ENCODE data around the gene EDEM2.

EDEM2 gene

DNA sequence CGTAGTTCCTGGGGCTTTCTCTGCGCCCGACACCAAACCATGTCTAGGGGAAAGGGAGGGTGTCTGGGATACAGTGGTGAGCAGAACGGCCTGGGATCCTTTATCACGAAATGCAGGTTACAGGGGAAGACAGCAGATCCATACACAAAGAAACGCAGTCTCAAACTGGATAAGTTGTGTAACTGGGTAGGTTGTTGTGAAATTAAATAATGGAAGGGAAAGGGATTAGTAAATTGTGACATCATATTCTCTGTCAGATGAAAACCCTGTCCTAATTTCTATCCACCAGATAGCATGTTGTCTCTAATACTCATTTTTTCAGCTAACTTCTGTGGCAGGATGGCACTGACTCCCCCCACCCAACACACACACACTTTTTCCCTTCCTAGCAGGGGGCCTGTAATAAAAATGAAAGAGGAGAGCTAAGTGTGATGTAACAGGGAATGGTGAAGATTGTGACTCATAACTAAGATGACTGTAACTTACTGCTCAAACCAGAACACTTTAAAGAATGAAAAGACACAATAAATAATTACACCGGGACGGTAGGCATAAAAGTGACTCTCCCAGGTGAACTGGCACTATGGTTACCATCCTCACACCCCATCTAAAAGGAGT lies 53.8 kb downstream of the EDEM2 start:
- POLR2A ChIA-PET = no interaction called here
- CTCF ChIA-PET = interaction anchor here (0.9 to 8.9 kb wide), 12 partner anchors 9 to 369 kb away, joined by 3 to 159 read pairs (median 4); partner anchors contain the start of gene EDEM2
- H3K4me3 ChIP-seq (ENCODE audit: low read depth, low read length) = no peak overlapping the region; the same call in 1 of the 2 replicates
- TF ChIP-seq, protein P1, sequence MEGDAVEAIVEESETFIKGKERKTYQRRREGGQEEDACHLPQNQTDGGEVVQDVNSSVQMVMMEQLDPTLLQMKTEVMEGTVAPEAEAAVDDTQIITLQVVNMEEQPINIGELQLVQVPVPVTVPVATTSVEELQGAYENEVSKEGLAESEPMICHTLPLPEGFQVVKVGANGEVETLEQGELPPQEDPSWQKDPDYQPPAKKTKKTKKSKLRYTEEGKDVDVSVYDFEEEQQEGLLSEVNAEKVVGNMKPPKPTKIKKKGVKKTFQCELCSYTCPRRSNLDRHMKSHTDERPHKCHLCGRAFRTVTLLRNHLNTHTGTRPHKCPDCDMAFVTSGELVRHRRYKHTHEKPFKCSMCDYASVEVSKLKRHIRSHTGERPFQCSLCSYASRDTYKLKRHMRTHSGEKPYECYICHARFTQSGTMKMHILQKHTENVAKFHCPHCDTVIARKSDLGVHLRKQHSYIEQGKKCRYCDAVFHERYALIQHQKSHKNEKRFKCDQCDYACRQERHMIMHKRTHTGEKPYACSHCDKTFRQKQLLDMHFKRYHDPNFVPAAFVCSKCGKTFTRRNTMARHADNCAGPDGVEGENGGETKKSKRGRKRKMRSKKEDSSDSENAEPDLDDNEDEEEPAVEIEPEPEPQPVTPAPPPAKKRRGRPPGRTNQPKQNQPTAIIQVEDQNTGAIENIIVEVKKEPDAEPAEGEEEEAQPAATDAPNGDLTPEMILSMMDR (IDR thresholded peaks at IDR 0.05; ENCODE audit: insufficient read depth, low read length, missing control alignments) = no peak
- peak; percentile 36 for DNase-seq (ENCODE audit: low read depth, low spot score)

DNA sequence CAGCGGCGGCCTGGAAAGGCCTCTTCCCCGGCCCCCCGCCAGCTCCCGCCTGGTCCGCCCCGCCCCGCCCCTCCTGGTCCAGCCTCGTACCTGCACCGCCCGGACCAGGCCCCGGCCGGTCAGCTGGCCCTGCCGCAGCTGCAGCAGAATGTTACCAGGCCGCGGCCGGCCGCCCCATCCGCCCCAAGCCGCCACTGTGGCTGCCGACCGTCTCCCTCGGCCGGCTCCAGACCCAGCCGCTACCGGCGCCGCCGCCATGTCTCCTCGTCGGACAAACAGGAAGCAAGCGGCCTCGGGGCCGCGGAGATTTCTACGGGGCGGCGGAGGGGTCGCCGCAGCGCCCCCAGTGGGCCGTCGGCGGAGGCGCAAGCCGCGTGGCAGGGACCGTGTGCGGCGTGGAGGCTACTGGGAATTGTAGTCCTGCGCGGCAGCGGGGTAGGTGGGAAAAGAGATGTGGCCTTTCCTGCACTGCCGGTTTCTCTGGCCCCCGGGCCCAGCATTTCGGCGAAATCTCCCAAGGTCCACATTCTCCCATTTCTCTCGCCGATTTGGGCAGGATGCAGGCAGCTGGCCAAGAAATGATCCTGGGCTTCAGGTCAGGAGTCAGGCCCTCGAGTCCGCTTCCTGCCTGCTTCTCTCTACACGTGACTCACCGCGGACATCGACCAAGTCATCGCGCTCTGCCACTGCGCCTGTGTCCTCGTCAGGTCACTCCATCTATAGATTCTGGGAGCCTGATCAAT lies 54.4 kb downstream of the EDEM2 start, which contains the start of gene TRPC4AP:
TRPC4AP (minus strand) TSS at position 284 of the 743 bp plus-strand sequence; CDS start at position 258, 26 bp downstream.
- POLR2A ChIA-PET = interaction anchor here (1.1 to 1.2 kb wide), 2 partner anchors 180 to 216 kb away, joined by 3 read pairs; partner anchors contain the start of gene ACSS2
- no peak for DNase-seq (ENCODE audit: low read depth, low spot score)
- TF ChIP-seq, protein P1 (IDR thresholded peaks at IDR 0.05; ENCODE audit: insufficient read depth, low read length, missing control alignments) = peak; percentile 93
- CTCF ChIA-PET = interaction anchor here (0.8 to 8.9 kb wide), 17 partner anchors 9 to 370 kb away, joined by 3 to 159 read pairs (median 4); partner anchors contain the start of genes EDEM2, GSS and MYH7B
- H3K4me3 ChIP-seq (ENCODE audit: low read depth, low read length) = peak within 1 kb of the TSS; percentile 83

DNA sequence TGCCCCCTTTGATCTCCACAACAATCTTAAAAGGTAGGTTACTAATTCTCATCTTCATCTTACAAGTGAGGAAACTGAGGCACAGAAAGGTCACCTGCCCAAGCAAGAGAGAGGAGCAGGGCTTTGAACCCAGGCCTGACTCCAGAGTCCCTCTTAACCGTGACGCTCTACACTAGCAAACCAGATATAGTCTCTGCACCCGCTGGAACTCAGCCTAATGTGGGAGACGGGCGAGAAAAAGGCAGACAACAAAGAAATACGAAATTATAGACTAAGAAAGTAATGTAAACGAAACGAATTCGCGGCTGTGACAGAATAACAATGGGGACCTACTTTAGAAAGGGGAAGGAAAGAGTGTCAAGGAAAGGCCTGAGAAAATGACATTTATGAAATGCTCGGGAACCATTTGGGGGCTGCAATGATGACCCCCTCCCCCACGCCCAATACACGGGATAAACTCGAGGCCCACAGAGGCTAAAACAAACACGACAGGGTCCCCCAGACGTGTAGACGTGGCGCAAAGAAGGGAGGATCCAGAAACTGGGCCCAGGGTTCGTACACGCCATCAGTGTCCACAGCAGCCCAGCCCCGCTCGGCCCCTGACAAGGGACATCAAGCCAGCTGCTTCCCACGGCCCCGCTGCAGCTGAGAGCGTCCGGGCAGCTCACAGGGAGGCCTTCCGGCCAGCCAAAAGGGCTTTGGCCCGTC lies 55.2 kb downstream of the EDEM2 start:
- TF ChIP-seq, protein P1 (IDR thresholded peaks at IDR 0.05; ENCODE audit: insufficient read depth, low read length, missing control alignments) = no peak
- ChIA-PET CTCF (interaction anchor here (0.8 to 8.9 kb wide), 9 partner anchors 12 to 370 kb away, joined by 3 to 159 read pairs (median 4); partner anchors contain the start of genes GSS and MYH7B), POLR2A (interaction anchor here (1.1 to 1.2 kb wide), 2 partner anchors 181 to 215 kb away, joined by 3 read pairs; partner anchors contain the start of gene ACSS2)
- peak overlapping the region; percentile 83 for H3K4me3 ChIP-seq (ENCODE audit: low read depth, low read length)
- no peak for DNase-seq (ENCODE audit: low read depth, low spot score)

DNA sequence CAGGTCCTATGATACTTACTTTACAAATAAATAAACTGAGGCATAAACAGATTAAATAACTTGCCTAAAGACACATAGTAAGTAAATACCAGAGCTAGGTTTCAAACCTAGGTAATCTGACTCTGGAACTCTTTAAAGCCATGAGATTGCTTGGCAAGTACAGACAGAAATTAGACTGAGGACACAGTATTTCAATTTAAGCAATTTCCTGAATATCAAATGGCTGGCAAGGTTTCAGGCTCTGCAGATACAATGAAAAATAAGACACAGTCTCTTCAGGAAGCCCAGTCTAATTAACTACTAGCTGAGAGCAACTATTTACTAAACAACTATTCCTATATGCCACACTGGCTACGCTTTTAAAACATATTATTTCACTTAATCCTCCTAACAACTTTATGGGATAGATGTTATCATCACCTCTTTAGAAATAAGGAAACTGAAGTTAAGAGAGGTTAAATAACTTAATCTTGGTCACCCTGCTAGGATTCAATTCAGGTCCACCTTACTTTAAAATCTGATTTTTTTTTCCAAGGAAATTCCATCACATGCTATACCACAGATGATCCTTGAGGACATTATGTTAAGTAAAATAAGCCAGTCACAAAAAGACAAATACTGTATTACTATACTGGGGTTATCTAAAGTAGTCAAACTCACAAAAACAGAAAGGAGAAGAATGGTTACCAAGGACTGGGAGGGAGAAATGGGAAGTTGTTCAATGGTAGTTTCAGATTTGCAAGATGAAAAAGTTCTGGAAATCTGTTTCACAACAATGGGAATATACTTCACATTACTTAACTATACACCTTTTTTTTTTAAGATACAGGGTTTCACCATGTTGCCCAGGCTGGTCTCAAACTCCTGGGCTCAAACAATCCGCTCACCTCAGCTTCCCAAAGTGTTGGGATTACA lies 58.6 kb downstream of the EDEM2 start:
- H3K4me3 ChIP-seq (ENCODE audit: low read depth, low read length) = no peak overlapping the region
- ChIA-PET POLR2A (no interaction called here), CTCF (interaction anchor here (1.1 to 1.7 kb wide), 3 partner anchors 8 to 215 kb away, joined by 4 to 5 read pairs (median 4); partner anchors contain the start of gene GGT7)
- TF ChIP-seq, protein P1 (IDR thresholded peaks at IDR 0.05; ENCODE audit: insufficient read depth, low read length, missing control alignments) = no peak
- no peak for DNase-seq (ENCODE audit: low read depth, low spot score)

DNA sequence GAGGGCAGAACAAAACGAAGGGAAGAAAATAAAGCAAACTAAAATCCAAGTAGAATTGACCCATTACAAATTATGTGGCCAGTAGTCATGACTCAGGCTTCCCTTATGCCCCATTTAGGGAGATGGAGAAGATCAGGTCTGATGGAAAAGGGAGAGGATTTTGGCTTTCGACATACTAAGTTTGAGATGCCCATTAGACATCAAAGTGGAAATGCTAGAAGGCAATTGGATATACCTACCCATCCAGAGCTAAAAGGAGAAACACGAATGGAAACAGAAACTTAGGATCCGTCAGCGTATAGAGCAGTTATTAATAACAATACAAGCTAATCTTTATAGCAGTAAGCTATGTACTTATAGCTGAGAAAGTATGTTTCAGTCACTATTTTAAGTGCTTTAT lies 59.3 kb downstream of the EDEM2 start:
- no peak for DNase-seq (ENCODE audit: low read depth, low spot score)
- ChIA-PET POLR2A (no interaction called here), CTCF (interaction anchor here (1.1 to 1.7 kb wide), 3 partner anchors 8 to 215 kb away, joined by 4 to 5 read pairs (median 4); partner anchors contain the start of gene GGT7)
- no peak overlapping the region for H3K4me3 ChIP-seq (ENCODE audit: low read depth, low read length)
- TF ChIP-seq, protein P1 (IDR thresholded peaks at IDR 0.05; ENCODE audit: insufficient read depth, low read length, missing control alignments) = no peak
